ENCODE data around the gene UCMA. TPM values are rescaled to one million over a fixed set of nuclear protein-coding genes. Genes with fewer than 3 reads are reported as not detected.

UCMA gene
- total and polyA plus RNA-seq, 10 of the 15 experiments (the other 5 are each of a cell fraction or from before 2014, with no cell fraction given), result 0.15 TPM; not detected in 9

GRCh38 chr10:13257621-13258140, 23.5 kb upstream of the UCMA start:
- SMC1A ChIA-PET (ENCODE audit: uncharacterized antibody, unreplicated experiment), result no interaction called here
- Histone ChIP-seq H3K9ac (ENCODE audit: control insufficient read depth, insufficient read depth, low read length) (no peak overlapping the region), H2AFZ (ENCODE audit: control insufficient read depth, low read depth, low read length) (no peak overlapping the region), H3K4me3 (no peak overlapping the region), H3K27me3 (replicated peaks in 1 of 2; ENCODE audit: control insufficient read depth in 2 of 2, insufficient read depth in 2 of 2, low read length in 1 of 2) (no peaks in the 10 kb centered on the region; a peak in 1 of 4 replicates), H3K27ac (ENCODE audit: control insufficient read depth, insufficient read depth) (no peak overlapping the region), H3K79me2 (ENCODE audit: control insufficient read depth, insufficient read depth, low read length) (no peaks in the 10 kb centered on the region), H3K36me3 (ENCODE audit: control insufficient read depth in 2 of 2, insufficient read depth in 2 of 2, low read length in 1 of 2) (no peaks in the 10 kb centered on the region), H4K20me1 (ENCODE audit: control insufficient read depth, insufficient read depth) (no peaks in the 10 kb centered on the region), H3K4me2 (ENCODE audit: control insufficient read depth, insufficient read depth) (no peak overlapping the region), H3K9me3 (replicated peaks; ENCODE audit: control insufficient read depth, insufficient read depth, low read length) (no peaks in the 10 kb centered on the region), H3K4me1 (ENCODE audit: control insufficient read depth, insufficient read depth, low read length) (no peaks in the 10 kb centered on the region)
- BruUV-seq (replicated peaks), result no TSS peak
- FAIRE-seq (no peak), ATAC-seq (no peak), DNase-seq (ENCODE audit: low read depth, low spot score) (no peak)
- CTCF ChIA-PET, result no interaction called here
- POLR2A ChIA-PET, result no interaction called here
- 76% methylated on average over 5 of the region's 5 CpGs for WGBS (ENCODE audit: insufficient coverage, insufficient replicate concordance, low lambda C conversion rate, missing lambda C conversion rate)
- RAD21 ChIA-PET (ENCODE audit: unreplicated experiment), result no interaction called here
- in situ Hi-C loops (cut with MboI) (no loop called here), intact Hi-C loops (cut with micrococcal nuclease; ENCODE audit: unreplicated experiment) (no loop called here)
- no peak for TF ChIP-seq CBX3 (IDR thresholded peaks at IDR 0.05; ENCODE audit: borderline replicate concordance, low read depth)
- TF ChIP-seq ZNF274 (IDR thresholded peaks at IDR 0.05; ENCODE audit: insufficient read depth, insufficient read length), result no peak
- TF ChIP-seq ZBTB4 (CRISPR knock-in tag; IDR thresholded peaks at IDR 0.05), result no peak
- TF ChIP-seq FOXM1 (IDR thresholded peaks at IDR 0.05; ENCODE audit: low read depth, low read length), result no peak
- no peak for TF ChIP-seq SRF (IDR thresholded peaks at IDR 0.05; ENCODE audit: low read depth in 2 of 2, low read length in 2 of 2)
- no peak for TF ChIP-seq STAT1 (conservative IDR thresholded peaks at IDR 0.05)
- TF ChIP-seq, protein P1, sequence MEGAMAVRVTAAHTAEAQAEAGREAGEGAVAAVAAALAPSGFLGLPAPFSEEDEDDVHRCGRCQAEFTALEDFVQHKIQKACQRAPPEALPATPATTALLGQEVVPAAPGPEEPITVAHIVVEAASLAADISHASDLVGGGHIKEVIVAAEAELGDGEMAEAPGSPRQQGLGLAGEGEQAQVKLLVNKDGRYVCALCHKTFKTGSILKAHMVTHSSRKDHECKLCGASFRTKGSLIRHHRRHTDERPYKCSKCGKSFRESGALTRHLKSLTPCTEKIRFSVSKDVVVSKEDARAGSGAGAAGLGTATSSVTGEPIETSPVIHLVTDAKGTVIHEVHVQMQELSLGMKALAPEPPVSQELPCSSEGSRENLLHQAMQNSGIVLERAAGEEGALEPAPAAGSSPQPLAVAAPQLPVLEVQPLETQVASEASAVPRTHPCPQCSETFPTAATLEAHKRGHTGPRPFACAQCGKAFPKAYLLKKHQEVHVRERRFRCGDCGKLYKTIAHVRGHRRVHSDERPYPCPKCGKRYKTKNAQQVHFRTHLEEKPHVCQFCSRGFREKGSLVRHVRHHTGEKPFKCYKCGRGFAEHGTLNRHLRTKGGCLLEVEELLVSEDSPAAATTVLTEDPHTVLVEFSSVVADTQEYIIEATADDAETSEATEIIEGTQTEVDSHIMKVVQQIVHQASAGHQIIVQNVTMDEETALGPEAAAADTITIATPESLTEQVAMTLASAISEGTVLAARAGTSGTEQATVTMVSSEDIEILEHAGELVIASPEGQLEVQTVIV (IDR thresholded peaks at IDR 0.05; ENCODE audit: borderline replicate concordance, partially characterized antibody), result no peak
- no peak for TF ChIP-seq MXI1 (IDR thresholded peaks at IDR 0.05; ENCODE audit: low read depth, low read length)
- TF ChIP-seq EGR1 (IDR thresholded peaks at IDR 0.05; ENCODE audit: borderline replicate concordance in 1 of 2, low read depth in 2 of 2, low read length in 2 of 2), result no peak
- no peak for TF ChIP-seq KDM1A (IDR thresholded peaks at IDR 0.05; ENCODE audit: borderline replicate concordance)
- TF ChIP-seq BHLHE40 (IDR thresholded peaks at IDR 0.05; ENCODE audit: borderline replicate concordance in 1 of 2, low read depth in 2 of 2, low read length in 1 of 2), result no peak
- no peak for TF ChIP-seq SUPT20H (IDR thresholded peaks at IDR 0.05; ENCODE audit: borderline replicate concordance, control insufficient read depth, low read depth, low read length)
- TF ChIP-seq NRF1 (conservative IDR thresholded peaks at IDR 0.05; ENCODE audit: low read depth, low read length), result no peak
- TF ChIP-seq NKRF (conservative IDR thresholded peaks at IDR 0.05), result no peak
